Gastroesophageal sphincter (tissue), 3 donors: ENCODE data around the gene WWC1.

Experiments used
- EP300 ChIP-seq: sonication (generic); formaldehyde crosslinking; IDR thresholded peaks from one replicate; pipeline ENCODE4 v1.6.1; 2017; ENCODE audit warnings: antibody characterized with exemption, mild to moderate bottlenecking
- POLR2A ChIP-seq, 2 donors: fragments of 450-650 bp; IDR thresholded peaks; one replicate each; pipeline ENCODE4 v1.6.1; 2017; ENCODE audit warnings: antibody characterized with exemption in 2 of 2, mild to moderate bottlenecking in 2 of 2, moderate library complexity in 1 of 2
- POLR2AphosphoS5 ChIP-seq: sonication (generic); formaldehyde crosslinking; IDR thresholded peaks from one replicate; pipeline ENCODE4 v1.6.1; 2017; ENCODE audit warnings: antibody characterized with exemption
- TF ChIP-seq, protein P1 (sequence below), 4 experiments: fragments of 200-600 bp in 2 of 4; fragments of 450-650 bp in 2 of 4; sonication (generic) in 1 of 4; IDR thresholded peaks; one replicate each; pipeline ENCODE4 v1.5.1; 2017 to 2019; ENCODE audit warnings: antibody characterized with exemption in 4 of 4, mild to moderate bottlenecking in 2 of 4, moderate library complexity in 2 of 4

- no peak for TF ChIP-seq POLR2AphosphoS5
- no peak for TF ChIP-seq EP300
- no peak for TF ChIP-seq POLR2A (IDR thresholded peaks at IDR 0.05)
- TF ChIP-seq, protein P1, sequence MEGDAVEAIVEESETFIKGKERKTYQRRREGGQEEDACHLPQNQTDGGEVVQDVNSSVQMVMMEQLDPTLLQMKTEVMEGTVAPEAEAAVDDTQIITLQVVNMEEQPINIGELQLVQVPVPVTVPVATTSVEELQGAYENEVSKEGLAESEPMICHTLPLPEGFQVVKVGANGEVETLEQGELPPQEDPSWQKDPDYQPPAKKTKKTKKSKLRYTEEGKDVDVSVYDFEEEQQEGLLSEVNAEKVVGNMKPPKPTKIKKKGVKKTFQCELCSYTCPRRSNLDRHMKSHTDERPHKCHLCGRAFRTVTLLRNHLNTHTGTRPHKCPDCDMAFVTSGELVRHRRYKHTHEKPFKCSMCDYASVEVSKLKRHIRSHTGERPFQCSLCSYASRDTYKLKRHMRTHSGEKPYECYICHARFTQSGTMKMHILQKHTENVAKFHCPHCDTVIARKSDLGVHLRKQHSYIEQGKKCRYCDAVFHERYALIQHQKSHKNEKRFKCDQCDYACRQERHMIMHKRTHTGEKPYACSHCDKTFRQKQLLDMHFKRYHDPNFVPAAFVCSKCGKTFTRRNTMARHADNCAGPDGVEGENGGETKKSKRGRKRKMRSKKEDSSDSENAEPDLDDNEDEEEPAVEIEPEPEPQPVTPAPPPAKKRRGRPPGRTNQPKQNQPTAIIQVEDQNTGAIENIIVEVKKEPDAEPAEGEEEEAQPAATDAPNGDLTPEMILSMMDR (IDR thresholded peaks at IDR 0.05), result no peak
Observed at GRCh38 chr5:168320805-168321204, 29.4 kb downstream of the WWC1 start.
